Large intestine (tissue), 3 donors: ENCODE results near the gene SLC6A3. TPM values are rescaled to one million over a fixed set of nuclear protein-coding genes. Genes with fewer than 3 reads are reported as not detected.

ENCODE experiments used
- DNase-seq, 2 donors: peaks; one replicate each; pipeline versions ENCODE4 v3.0.0 to v3.0.0-alpha.2; 2013
- H3K27ac ChIP-seq: one replicate; pipeline ENCODE4 v1.5.1; 2013; ENCODE audit warnings: low read length
- H3K27me3 ChIP-seq: 2 replicates; pipeline ENCODE4 v1.6.1; 2013; ENCODE audit warnings: low read length; ENCODE audit not compliant: control insufficient read depth, insufficient read depth
- H3K36me3 ChIP-seq: 2 replicates; pipeline ENCODE4 v1.6.1; 2013; ENCODE audit warnings: low read length; ENCODE audit not compliant: control insufficient read depth, insufficient read depth
- H3K4me1 ChIP-seq: one replicate; pipeline ENCODE4 v1.6.1; 2013; ENCODE audit warnings: low read length; ENCODE audit not compliant: control insufficient read depth, insufficient read depth
- H3K4me3 ChIP-seq: one replicate; pipeline ENCODE4 v1.5.1; 2013; ENCODE audit warnings: low read length
- H3K9me3 ChIP-seq: one replicate; pipeline ENCODE4 v1.6.1; 2013; ENCODE audit warnings: mild to moderate bottlenecking, low read depth, low read length, moderate library complexity; ENCODE audit not compliant: control insufficient read depth
- WGBS: methylation state at CpG from one replicate; pipeline ENCODE4 v1.1.5; 2013; ENCODE audit warnings: low lambda C conversion rate; ENCODE audit not compliant: insufficient coverage; 5-methylcytosine and 5-hydroxymethylcytosine counted together
- polyA plus RNA-seq: library from polyadenylated mRNA; unstranded; fragments of 120-200 nt; gene quantifications from one replicate; pipeline ENCODE4 v1.2.1, GENCODE V29; 2013

SLC6A3 gene
- polyA plus RNA-seq, 1 donor, result 0.13 TPM

DNA sequence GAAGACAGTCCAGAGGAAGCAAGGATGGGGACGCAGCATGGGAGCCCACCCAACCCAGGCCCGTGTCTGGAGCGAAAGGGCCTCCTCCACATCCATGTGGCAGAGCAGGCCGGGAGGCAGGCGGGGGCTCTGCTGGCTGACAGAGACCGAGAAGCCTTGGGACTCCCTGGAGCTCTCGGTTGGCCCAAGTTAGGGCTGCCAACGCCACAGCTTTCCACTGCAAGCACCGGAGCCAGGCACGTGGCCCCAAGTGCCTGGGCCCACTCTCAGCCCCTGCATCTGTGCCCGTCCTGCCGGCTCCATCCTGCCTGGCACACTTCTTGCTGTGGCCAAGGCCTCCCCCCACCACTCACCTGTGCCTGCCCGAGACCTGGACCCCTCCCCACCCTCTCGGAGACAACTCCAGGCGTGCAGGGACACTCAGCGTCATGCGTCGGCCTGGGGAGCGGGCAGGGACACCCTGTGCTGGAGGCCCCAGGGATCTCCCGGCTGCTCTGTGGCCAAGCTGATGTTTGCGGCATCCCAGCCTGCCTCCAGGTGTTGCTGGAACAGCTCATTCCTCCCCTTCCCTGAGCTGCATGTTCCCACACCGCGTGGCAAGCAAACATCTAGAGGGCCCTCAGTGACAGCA, 31.5 kb downstream of the SLC6A3 start:
- H3K27me3 ChIP-seq, result peaks cover 5% of the 10 kb centered on the region
- WGBS, result no CpG with 5 or more reads among the region's 23 CpGs
- H3K4me3 ChIP-seq, result no peak overlapping the region
- H3K4me1 ChIP-seq, result no peaks in the 10 kb centered on the region
- no peak for DNase-seq
- H3K27ac ChIP-seq, result no peak overlapping the region
- no peaks in the 10 kb centered on the region for H3K9me3 ChIP-seq
- H3K36me3 ChIP-seq, result no peaks in the 10 kb centered on the region

DNA sequence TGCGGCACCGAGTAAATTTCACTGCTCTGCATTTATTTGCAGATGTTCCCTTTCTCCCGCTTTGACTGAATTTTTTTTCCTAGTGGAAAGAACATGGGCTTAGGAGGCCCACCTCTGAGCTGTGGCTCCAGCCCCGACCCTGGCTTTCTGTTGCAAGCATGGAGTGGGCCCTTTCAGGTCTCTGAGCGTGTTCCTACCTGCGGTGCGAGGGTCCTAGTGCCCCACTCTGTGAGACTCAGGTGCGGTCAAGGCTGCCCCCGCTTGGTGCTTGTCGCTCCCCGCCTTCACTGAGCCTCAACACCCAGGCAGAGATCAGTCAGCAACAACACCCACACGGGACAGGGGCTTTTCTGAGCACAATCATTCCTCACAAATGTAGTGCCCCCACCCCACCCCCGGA, 32.0 kb downstream of the SLC6A3 start:
- H3K4me3 ChIP-seq, result no peak overlapping the region
- no peaks in the 10 kb centered on the region for H3K4me1 ChIP-seq
- H3K9me3 ChIP-seq, result no peaks in the 10 kb centered on the region
- H3K36me3 ChIP-seq, result no peaks in the 10 kb centered on the region
- no peak for DNase-seq
- WGBS, result no CpG with 5 or more reads among the region's 13 CpGs
- peaks cover 5% of the 10 kb centered on the region for H3K27me3 ChIP-seq
- no peak overlapping the region for H3K27ac ChIP-seq

GRCh38 chr5:1412621-1413020, 32.6 kb downstream of the SLC6A3 start:
- DNase-seq, result no peak
- Histone ChIP-seq H3K27ac (no peak overlapping the region), H3K4me1 (no peaks in the 10 kb centered on the region), H3K9me3 (no peaks in the 10 kb centered on the region), H3K4me3 (no peak overlapping the region), H3K36me3 (no peaks in the 10 kb centered on the region), H3K27me3 (peaks cover 5% of the 10 kb centered on the region)
- WGBS, result 60% methylated on average over 1 of the region's 10 CpGs

GRCh38 chr5:1412163-1412562, 33.1 kb downstream of the SLC6A3 start:
- Histone ChIP-seq H3K4me1 (no peaks in the 10 kb centered on the region), H3K9me3 (no peaks in the 10 kb centered on the region), H3K27me3 (peaks cover 5% of the 10 kb centered on the region), H3K27ac (no peak overlapping the region), H3K36me3 (no peaks in the 10 kb centered on the region), H3K4me3 (no peak overlapping the region)
- DNase-seq, result no peak
- WGBS, result no CpG with 5 or more reads among the region's 16 CpGs

GRCh38 chr5:1411099-1411498, 34.1 kb downstream of the SLC6A3 start:
- no CpG with 5 or more reads among the region's 22 CpGs for WGBS
- DNase-seq, result no peak
- H3K27me3 ChIP-seq, result peaks cover 5% of the 10 kb centered on the region
- H3K4me1 ChIP-seq, result no peaks in the 10 kb centered on the region
- H3K36me3 ChIP-seq, result no peaks in the 10 kb centered on the region
- no peaks in the 10 kb centered on the region for H3K9me3 ChIP-seq
- H3K27ac ChIP-seq, result no peak overlapping the region
- H3K4me3 ChIP-seq, result no peak overlapping the region

DNA sequence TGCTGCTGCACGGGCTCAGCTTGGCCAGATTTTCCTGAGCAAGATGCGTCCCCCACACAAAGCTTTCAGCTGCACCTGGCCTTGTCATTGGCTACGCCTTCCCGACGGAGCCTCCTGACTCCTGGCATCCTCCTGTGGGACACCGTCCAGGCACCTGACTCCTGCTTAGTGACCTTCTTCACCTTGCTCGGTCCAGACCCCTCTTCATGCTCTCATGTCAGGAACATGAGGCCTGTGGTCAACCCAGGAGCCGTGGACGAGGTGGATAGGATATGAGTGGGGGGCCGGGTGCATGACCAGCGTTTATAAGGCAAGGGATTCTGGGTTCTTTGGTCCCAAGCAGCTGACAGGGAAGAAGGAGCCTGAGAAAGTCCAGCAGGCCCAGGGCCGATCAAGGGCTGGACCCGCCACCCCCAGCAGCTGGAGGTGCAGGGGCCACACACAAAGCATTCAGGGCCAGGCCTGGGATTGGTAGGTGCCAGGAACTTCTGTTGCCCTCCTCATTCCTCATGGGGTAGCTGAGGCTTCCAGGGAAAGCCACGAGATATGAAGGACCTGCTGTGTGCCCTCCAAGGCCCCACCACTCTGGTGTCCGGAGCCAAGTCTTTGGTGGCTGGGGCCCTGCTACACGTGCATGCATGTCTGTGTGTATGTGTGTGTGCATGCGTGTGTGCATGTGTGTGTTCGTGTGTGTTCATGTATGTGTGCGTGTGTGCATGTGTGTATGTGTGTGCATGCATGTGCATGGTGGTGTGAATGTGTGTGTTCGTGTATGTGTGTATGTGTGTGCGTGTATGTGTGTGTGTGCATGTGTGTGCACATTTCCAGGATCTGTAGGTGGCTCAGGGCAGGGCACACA, 34.9 kb downstream of the SLC6A3 start:
- Histone ChIP-seq H3K27me3 (peaks cover 5% of the 10 kb centered on the region), H3K27ac (no peak overlapping the region), H3K36me3 (no peaks in the 10 kb centered on the region), H3K4me3 (no peak overlapping the region), H3K9me3 (no peaks in the 10 kb centered on the region), H3K4me1 (no peaks in the 10 kb centered on the region)
- DNase-seq, result no peak
- WGBS, result no CpG with 5 or more reads among the region's 21 CpGs

GRCh38 chr5:1409381-1410110, 35.7 kb downstream of the SLC6A3 start:
- no peaks in the 10 kb centered on the region for H3K4me1 ChIP-seq
- DNase-seq, result no peak
- no peak overlapping the region for H3K4me3 ChIP-seq
- no CpG with 5 or more reads among the region's 33 CpGs for WGBS
- no peaks in the 10 kb centered on the region for H3K9me3 ChIP-seq
- no peak overlapping the region for H3K27ac ChIP-seq
- peaks cover 8% of the 10 kb centered on the region for H3K27me3 ChIP-seq
- H3K36me3 ChIP-seq, result no peaks in the 10 kb centered on the region

- Histone ChIP-seq H3K4me3 (no peak overlapping the region), H3K36me3 (no peaks in the 10 kb centered on the region), H3K27ac (no peak overlapping the region), H3K27me3 (peaks cover 5% of the 10 kb centered on the region), H3K4me1 (no peaks in the 10 kb centered on the region), H3K9me3 (no peaks in the 10 kb centered on the region)
- no peak for DNase-seq
- WGBS, result 72% methylated on average over 5 of the region's 35 CpGs
These were observed 38.3 kb downstream of the SLC6A3 start for GRCh38 chr5:1406681-1407640.

GRCh38 chr5:1405539-1406530, 39.4 kb downstream of the SLC6A3 start:
- no peak for DNase-seq
- WGBS, result no CpG with 5 or more reads among the region's 40 CpGs
- no peaks in the 10 kb centered on the region for H3K9me3 ChIP-seq

More at GRCh38 chr5:1405539-1406530, 39.4 kb downstream of the SLC6A3 start:
- H3K27ac ChIP-seq, result no peak overlapping the region
- H3K4me3 ChIP-seq, result no peak overlapping the region
- H3K27me3 ChIP-seq, result peaks cover 5% of the 10 kb centered on the region
- H3K36me3 ChIP-seq, result no peaks in the 10 kb centered on the region
- no peaks in the 10 kb centered on the region for H3K4me1 ChIP-seq
